GM19328 (cell line): Measurements from ENCODE around the gene NPAS3.

Experiments
- ATAC-seq: cut with Tn5 transposase; IDR thresholded peaks from one replicate; pipeline ENCODE4 v1.9.1; 2021; ENCODE audit warnings: mild to moderate bottlenecking, moderate library complexity; ENCODE audit not compliant: unreplicated experiment

Gene NPAS3

GRCh38 chr14:33163109-33163508 is 224.4 kb downstream of the NPAS3 start:
- no peak for ATAC-seq

GRCh38 chr14:33163600-33163999 is 224.9 kb downstream of the NPAS3 start:
- no peak for ATAC-seq

- no peak for ATAC-seq
These were observed 226.7 kb downstream of the NPAS3 start for GRCh38 chr14:33165144-33165925.

- no peak for ATAC-seq
These were observed 227.2 kb downstream of the NPAS3 start for GRCh38 chr14:33165926-33166289.

- no peak for ATAC-seq
These were observed 237.3 kb downstream of the NPAS3 start for GRCh38 chr14:33175951-33176350.

- no peak for ATAC-seq
These were observed 245.9 kb downstream of the NPAS3 start for GRCh38 chr14:33184587-33184986.

- no peak for ATAC-seq
These were observed 248.0 kb downstream of the NPAS3 start for GRCh38 chr14:33186656-33187055.

- no peak for ATAC-seq
These were observed 250.2 kb downstream of the NPAS3 start for GRCh38 chr14:33188880-33189279.

GRCh38 chr14:33191855-33192254 is 253.2 kb downstream of the NPAS3 start:
- ATAC-seq: no peak

- ATAC-seq: no peak
These were observed 255.9 kb downstream of the NPAS3 start for GRCh38 chr14:33194551-33194950.

- no peak for ATAC-seq
These were observed 260.0 kb downstream of the NPAS3 start for GRCh38 chr14:33198684-33199083.

GRCh38 chr14:33201116-33201515 is 262.4 kb downstream of the NPAS3 start:
- no peak for ATAC-seq

GRCh38 chr14:33206981-33207380 is 268.3 kb downstream of the NPAS3 start:
- no peak for ATAC-seq

- ATAC-seq: no peak
These were observed 268.9 kb downstream of the NPAS3 start for GRCh38 chr14:33207467-33208017.

- ATAC-seq: no peak
These were observed 271.6 kb downstream of the NPAS3 start for GRCh38 chr14:33210311-33210710.

GRCh38 chr14:33218026-33218425 is 279.3 kb downstream of the NPAS3 start:
- no peak for ATAC-seq

GRCh38 chr14:33219957-33220356 is 281.3 kb downstream of the NPAS3 start:
- no peak for ATAC-seq

GRCh38 chr14:33229269-33229929 is 290.7 kb downstream of the NPAS3 start:
- ATAC-seq: no peak

GRCh38 chr14:33230021-33230420 is 291.3 kb downstream of the NPAS3 start:
- ATAC-seq: no peak

GRCh38 chr14:33232031-33232430 is 293.4 kb downstream of the NPAS3 start:
- ATAC-seq: no peak

GRCh38 chr14:33237115-33237740 is 298.5 kb downstream of the NPAS3 start:
- no peak for ATAC-seq

GRCh38 chr14:33239465-33239864 is 300.8 kb downstream of the NPAS3 start:
- ATAC-seq: no peak
